BLaER1 treated with 17β-estradiol and CSF1 and Interleukin-3, amounts not matched to agents 10 nM and 100 nM (cell line): ENCODE results near the gene STARD3.

Experiments
- H3K27ac ChIP-seq, 11 experiments: shearing (Covaris generic); formaldehyde crosslinking; 2 replicates each; pipeline ENCODE4 v1.8.1; 2022
- H3K27me3 ChIP-seq, 11 experiments: shearing (Covaris generic); formaldehyde crosslinking; 2 replicates each; pipeline ENCODE4 v1.8.1; 2022
- H3K36me3 ChIP-seq, 11 experiments: shearing (Covaris generic); formaldehyde crosslinking; 2 replicates each; pipeline ENCODE4 v1.8.1; 2022
- H3K4me1 ChIP-seq, 10 experiments: shearing (Covaris generic); formaldehyde crosslinking; 2 replicates each; pipeline ENCODE4 v1.8.1; 2022
- H3K4me2 ChIP-seq, 11 experiments: shearing (Covaris generic); formaldehyde crosslinking; 2 replicates each; pipeline ENCODE4 v1.8.1; 2022
- H3K4me3 ChIP-seq, 10 experiments: shearing (Covaris generic); formaldehyde crosslinking; 2 replicates each; pipeline ENCODE4 v1.8.1; 2022
- H3K9ac ChIP-seq, 11 experiments: shearing (Covaris generic); formaldehyde crosslinking; 2 replicates each; pipeline ENCODE4 v1.8.1; 2022
- H3K9me3 ChIP-seq, 11 experiments: shearing (Covaris generic); formaldehyde crosslinking; replicated peaks in 1 of 11; 2 replicates each; pipeline ENCODE4 v1.8.1; 2022
- H4K20me1 ChIP-seq, 11 experiments: shearing (Covaris generic); formaldehyde crosslinking; 2 replicates each; pipeline ENCODE4 v1.8.1; 2022
- Cebpa-rat ChIP-seq, 11 experiments: shearing (Covaris generic); IDR thresholded peaks; 2 replicates each; pipeline ENCODE4 v1.8.1; 2022

Gene STARD3

DNA sequence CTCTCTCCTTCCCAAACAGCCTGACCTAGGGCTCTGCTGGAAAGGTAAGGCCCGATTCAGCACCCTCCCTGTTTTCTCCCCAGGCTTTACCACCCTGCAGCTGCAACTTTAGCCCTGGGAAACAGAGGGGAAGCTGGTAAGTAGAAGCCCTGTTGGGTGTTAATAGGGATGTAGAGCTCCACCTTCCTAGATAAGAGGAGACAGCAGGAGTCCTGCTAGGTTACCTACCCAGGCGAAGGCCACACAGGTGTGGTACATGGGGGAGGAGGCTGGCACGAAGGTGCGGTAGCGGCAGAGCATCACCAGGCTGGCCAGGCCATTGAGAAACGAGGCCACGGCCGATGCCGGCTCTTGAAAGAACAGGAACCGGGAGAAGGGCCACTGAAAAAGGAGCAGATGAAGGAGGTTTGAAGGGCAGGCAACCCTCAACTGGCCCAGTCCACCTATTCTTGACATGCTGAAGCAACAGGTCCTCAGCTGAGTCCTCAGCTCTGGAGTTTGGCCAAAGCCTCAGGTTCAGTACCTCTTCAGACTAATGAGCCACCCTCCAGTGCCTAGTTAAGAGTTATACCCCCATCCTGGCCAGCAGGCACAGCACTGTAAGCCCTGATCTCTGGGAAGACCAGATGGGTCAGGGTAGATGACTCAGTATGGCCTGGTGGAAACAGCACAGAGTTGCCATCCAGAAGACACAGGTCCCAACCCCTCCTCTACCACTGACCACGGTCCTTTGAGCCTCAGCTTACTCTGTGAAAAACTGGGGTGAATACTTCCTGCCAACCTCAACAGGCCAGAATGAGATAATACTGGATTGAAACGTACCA is 47.6 kb downstream of the STARD3 start:
- no peaks in the 10 kb centered on the region for H4K20me1 ChIP-seq
- H3K27me3 ChIP-seq, result no peaks in the 10 kb centered on the region
- peaks cover 23 to 36% (median 30%) of the 10 kb centered on the region in 10 experiments for H3K4me1 ChIP-seq
- H3K9ac ChIP-seq, result no peak overlapping the region
- no peak overlapping the region for H3K4me2 ChIP-seq
- H3K9me3 ChIP-seq, result peaks cover 0 to 12% (median 0%) of the 10 kb centered on the region in 11 experiments; a peak in 7 of 22 replicates
- H3K27ac ChIP-seq, result no peak overlapping the region
- TF ChIP-seq Cebpa-rat (IDR thresholded peaks at IDR 0.05), result no peak
- H3K36me3 ChIP-seq, result peaks cover 0 to 29% (median 4%) of the 10 kb centered on the region in 11 experiments; a peak in 10 of 22 replicates
- no peak overlapping the region for H3K4me3 ChIP-seq

DNA sequence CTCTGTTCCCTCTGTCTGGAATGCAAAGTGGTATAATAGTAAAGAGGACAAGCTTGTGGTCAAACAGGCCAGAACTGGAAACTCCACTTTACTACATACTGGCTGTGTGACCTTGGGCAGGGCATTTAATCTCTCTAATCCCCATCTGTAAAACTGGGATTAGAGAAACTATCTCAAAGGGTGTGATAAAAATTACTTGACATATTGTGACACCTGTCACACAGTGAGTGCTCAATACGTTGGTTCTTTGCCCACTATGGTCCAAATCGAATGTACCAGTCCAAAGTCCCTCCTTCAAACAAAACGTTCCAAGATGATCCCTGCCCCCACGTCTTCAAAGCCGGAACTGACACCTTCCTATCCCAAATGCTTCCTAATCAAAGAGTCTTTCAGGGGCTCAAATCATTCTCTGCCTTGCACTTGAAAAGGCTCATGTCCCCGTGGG is 50.2 kb downstream of the STARD3 start:
- peaks cover 0 to 12% (median 0%) of the 10 kb centered on the region in 11 experiments; a peak in 7 of 22 replicates for H3K9me3 ChIP-seq
- H4K20me1 ChIP-seq, result no peaks in the 10 kb centered on the region
- H3K4me2 ChIP-seq, result peak overlapping the region; percentile 34 to 96 (median 88); a peak in 20 of 22 replicates
- TF ChIP-seq Cebpa-rat (IDR thresholded peaks at IDR 0.05), result no peak
- H3K36me3 ChIP-seq, result peaks cover 0 to 29% (median 4%) of the 10 kb centered on the region in 11 experiments; a peak in 10 of 22 replicates
- no peaks in the 10 kb centered on the region for H3K27me3 ChIP-seq
- no peak overlapping the region for H3K9ac ChIP-seq
- H3K4me1 ChIP-seq, result peaks cover 10 to 17% (median 14%) of the 10 kb centered on the region in 10 experiments
- peak overlapping the region in 8 of 10 experiments; percentile 57 to 78 (median 67); a peak in 14 of 20 replicates for H3K4me3 ChIP-seq
- peak overlapping the region in 4 of 11 experiments; percentile 76 to 87 (median 82); a peak in 6 of 22 replicates for H3K27ac ChIP-seq

DNA sequence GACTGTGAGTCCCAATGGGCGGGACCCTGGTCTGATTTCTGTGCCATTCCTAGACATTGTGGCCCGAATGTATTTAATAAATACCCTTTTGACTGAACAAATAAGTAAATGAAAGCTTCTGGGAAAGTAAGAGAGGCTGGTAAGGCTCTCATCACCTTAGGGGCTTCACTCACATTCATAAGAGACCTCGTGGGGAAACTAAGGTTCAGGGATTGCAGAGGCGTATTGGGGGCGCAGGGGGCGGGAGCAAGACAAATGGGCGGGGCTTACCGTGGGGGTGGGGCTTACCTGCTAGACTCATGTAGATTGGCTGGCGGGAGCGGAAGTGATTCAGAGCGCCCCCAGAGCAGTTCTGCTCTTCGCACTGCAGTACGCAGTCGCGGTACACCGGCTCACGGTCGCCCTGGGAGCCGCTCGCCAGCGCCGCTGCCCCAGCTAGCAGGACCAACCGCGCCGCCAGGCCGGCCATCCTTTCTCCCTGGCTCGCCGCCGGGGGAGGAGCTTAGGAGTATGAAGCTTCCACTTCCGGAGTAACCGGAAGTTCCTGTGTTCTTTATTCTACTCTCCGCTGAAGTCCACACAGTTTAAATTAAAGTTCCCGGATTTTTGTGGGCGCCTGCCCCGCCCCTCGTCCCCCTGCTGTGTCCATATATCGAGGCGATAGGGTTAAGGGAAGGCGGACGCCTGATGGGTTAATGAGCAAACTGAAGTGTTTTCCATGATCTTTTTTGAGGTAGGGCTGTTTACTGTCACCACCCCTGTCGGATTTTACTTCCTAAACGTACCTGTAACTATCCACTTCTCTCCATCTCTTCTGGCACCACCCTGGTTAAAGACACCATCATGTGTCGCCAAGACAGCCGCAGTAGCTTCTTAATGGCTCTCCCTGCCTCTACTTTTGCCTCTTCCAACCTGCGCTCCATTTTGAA is 50.9 kb downstream of the STARD3 start, which contains the start of gene PGAP3:
Gene PGAP3 (minus strand): TSS at position 512 of the 929 bp plus-strand sequence. CDS start 43 bp downstream, at position 469.
- H3K4me1 ChIP-seq, result peaks cover 10 to 17% (median 14%) of the 10 kb centered on the region in 10 experiments
- H3K9me3 ChIP-seq, result peaks cover 0 to 12% (median 0%) of the 10 kb centered on the region in 11 experiments; a peak in 7 of 22 replicates
- H3K27ac ChIP-seq, result peak within 1 kb of the TSS; percentile 63 to 87 (median 79)
- TF ChIP-seq Cebpa-rat (IDR thresholded peaks at IDR 0.05), result no peak
- H3K4me3 ChIP-seq, result peak within 1 kb of the TSS; percentile 57 to 78 (median 66)
- H3K27me3 ChIP-seq, result no peaks in the 10 kb centered on the region
- H3K36me3 ChIP-seq, result peaks cover 0 to 27% (median 4%) of the 10 kb centered on the region in 11 experiments; a peak in 10 of 22 replicates
- peak within 1 kb of the TSS; percentile 80 to 96 (median 88) for H3K4me2 ChIP-seq
- H4K20me1 ChIP-seq, result no peaks in the 10 kb centered on the region
- H3K9ac ChIP-seq, result peak within 1 kb of the TSS; percentile 35 to 80 (median 75)

DNA sequence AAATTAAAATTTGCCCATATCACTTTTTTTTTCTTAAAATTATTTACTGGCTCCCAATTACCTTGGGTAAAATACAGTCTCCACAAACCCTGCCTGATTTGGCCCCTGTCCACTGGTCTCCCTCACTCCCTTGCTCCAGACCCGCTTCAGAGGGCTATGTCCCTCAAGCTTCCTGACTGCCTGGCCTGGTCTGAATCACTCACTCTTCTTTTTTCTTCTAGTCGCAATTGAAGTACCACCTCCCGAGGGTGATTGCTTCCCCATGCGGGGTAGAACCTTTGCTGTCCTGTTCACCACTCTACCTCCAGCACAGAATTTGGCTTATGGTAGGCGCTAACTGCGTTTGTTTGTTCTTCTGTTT is 51.5 kb downstream of the STARD3 start:
- Histone ChIP-seq H4K20me1 (no peaks in the 10 kb centered on the region), H3K9ac (peak overlapping the region; percentile 35 to 80 (median 75); a peak in 21 of 22 replicates), H3K4me3 (peak overlapping the region; percentile 57 to 78 (median 66)), H3K27ac (peak overlapping the region; percentile 63 to 87 (median 79)), H3K36me3 (peaks cover 0 to 21% (median 4%) of the 10 kb centered on the region in 11 experiments; a peak in 10 of 22 replicates), H3K4me1 (peaks cover 10 to 16% (median 14%) of the 10 kb centered on the region in 10 experiments), H3K4me2 (peak overlapping the region; percentile 80 to 96 (median 88)), H3K9me3 (peaks cover 0 to 12% (median 0%) of the 10 kb centered on the region in 11 experiments; a peak in 7 of 22 replicates), H3K27me3 (no peaks in the 10 kb centered on the region)
- no peak for TF ChIP-seq Cebpa-rat (IDR thresholded peaks at IDR 0.05)

DNA sequence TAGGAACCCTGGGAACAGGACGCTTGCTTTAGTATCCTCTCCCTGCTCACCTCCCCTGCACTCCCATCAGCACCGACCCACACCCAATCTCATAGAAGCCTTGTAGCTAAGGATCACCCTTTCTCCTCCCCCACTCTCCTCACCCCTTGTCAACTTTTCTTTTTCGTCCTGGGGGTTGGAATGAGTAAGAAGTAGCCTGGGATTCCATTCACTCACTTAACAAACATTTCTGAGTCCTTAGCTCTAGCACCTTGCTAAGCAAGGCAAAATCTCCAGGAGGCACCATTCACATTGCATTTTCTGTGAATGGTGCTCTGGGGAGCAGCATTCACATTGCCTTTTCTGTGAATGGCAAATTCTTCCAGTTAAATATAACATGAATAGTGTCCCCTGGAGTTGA is 52.0 kb downstream of the STARD3 start:
- no peak for TF ChIP-seq Cebpa-rat (IDR thresholded peaks at IDR 0.05)
- no peaks in the 10 kb centered on the region for H4K20me1 ChIP-seq
- peaks cover 10 to 16% (median 14%) of the 10 kb centered on the region in 10 experiments for H3K4me1 ChIP-seq
- H3K36me3 ChIP-seq, result peaks cover 0 to 16% (median 0%) of the 10 kb centered on the region in 11 experiments; a peak in 7 of 22 replicates
- peak overlapping the region; percentile 57 to 78 (median 66); a peak in 19 of 20 replicates for H3K4me3 ChIP-seq
- H3K9ac ChIP-seq, result 0 out of 22 replicates have a peak overlapping the region, but pooled peaks of 1 of the 11 experiments have one; percentile 78
- H3K4me2 ChIP-seq, result peak overlapping the region; percentile 80 to 96 (median 88)
- peak overlapping the region in 3 of 11 experiments; percentile 79 to 87 (median 84); a peak in 3 of 22 replicates for H3K27ac ChIP-seq
- no peaks in the 10 kb centered on the region for H3K27me3 ChIP-seq
- peaks cover 0 to 12% (median 0%) of the 10 kb centered on the region in 11 experiments; a peak in 7 of 22 replicates for H3K9me3 ChIP-seq

DNA sequence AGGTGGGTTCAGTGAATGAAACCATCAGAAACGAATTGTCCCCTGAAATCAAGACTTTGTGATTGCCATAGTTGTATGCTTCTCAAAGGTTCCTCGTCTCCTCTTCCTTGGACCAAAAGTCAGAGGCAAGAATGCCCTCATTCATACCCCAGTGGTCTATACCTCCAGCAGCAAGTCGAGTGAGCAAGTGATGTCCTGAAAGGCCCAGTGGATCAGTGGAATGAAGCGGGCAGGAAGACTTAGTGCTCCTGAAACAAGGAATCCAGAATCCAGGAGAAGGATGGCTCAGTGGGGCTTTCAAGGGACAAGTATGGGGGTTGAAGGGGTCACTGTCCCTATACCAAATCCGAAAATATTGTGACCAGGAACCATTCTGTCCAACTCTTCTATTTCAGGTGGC is 57.6 kb downstream of the STARD3 start:
- Histone ChIP-seq H3K27me3 (peaks cover 13 to 22% (median 18%) of the 10 kb centered on the region in 11 experiments), H3K9me3 (no peaks in the 10 kb centered on the region), H3K4me2 (no peak overlapping the region), H3K9ac (no peak overlapping the region), H3K27ac (no peak overlapping the region), H4K20me1 (no peaks in the 10 kb centered on the region), H3K4me1 (no peaks in the 10 kb centered on the region; a peak in 1 of 20 replicates), H3K36me3 (no peaks in the 10 kb centered on the region), H3K4me3 (no peak overlapping the region)
- TF ChIP-seq Cebpa-rat (IDR thresholded peaks at IDR 0.05), result no peak

DNA sequence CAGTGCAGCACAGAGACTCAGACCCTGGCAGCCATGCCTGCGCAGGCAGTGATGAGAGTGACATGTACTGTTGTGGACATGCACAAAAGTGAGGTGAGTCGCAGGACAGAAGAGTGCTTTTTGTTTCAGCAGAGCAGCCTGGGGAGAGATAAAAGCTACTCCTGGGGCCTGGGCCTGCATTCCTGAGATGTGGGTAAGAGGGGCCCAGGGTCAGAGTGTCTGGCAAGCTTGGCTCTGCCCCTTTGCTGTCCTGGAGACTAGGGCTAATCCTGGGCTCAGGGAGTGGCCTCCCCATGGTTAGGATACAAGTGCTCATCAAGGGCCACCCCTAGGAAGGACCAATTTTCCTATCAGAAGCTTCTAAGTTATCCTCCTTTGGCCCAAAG is 58.1 kb downstream of the STARD3 start:
- no peaks in the 10 kb centered on the region for H3K9me3 ChIP-seq
- H3K4me1 ChIP-seq, result no peaks in the 10 kb centered on the region
- H4K20me1 ChIP-seq, result no peaks in the 10 kb centered on the region
- TF ChIP-seq Cebpa-rat (IDR thresholded peaks at IDR 0.05), result no peak
- H3K4me2 ChIP-seq, result no peak overlapping the region
- H3K27me3 ChIP-seq, result peaks cover 18 to 26% (median 23%) of the 10 kb centered on the region in 11 experiments
- H3K4me3 ChIP-seq, result no peak overlapping the region
- H3K36me3 ChIP-seq, result no peaks in the 10 kb centered on the region
- H3K27ac ChIP-seq, result no peak overlapping the region
- H3K9ac ChIP-seq, result no peak overlapping the region

DNA sequence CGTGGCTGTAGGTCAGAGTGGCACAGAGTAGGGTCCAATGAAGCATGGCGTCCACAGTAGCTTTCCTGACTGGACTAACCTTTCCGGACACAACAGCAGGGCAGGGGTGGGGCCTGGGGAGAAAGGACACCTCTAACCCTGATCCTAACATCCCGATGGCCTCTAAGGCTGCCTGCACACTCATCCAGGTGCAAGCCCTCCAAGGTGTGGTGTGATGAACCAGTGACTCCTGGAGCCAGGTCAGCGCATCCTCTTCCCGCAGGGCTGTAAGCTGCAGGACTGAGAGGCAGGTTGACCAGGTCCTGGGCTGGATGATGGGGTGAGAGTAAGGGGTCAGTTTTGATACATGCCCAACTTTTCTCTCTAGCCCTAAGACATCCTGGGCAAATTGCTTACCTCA is 59.8 kb downstream of the STARD3 start:
- Histone ChIP-seq H3K36me3 (no peaks in the 10 kb centered on the region), H3K9ac (no peak overlapping the region), H4K20me1 (no peaks in the 10 kb centered on the region; a peak in 1 of 22 replicates), H3K9me3 (no peaks in the 10 kb centered on the region), H3K4me1 (no peaks in the 10 kb centered on the region), H3K27me3 (peaks cover 34 to 43% (median 39%) of the 10 kb centered on the region in 11 experiments), H3K27ac (no peak overlapping the region), H3K4me3 (no peak overlapping the region), H3K4me2 (no peak overlapping the region)
- TF ChIP-seq Cebpa-rat (IDR thresholded peaks at IDR 0.05), result no peak
